GM18907 (cell line): Measurements from ENCODE around the gene P4HA2.
"Not testable (repeated sequence)": the region's sequence is repeated elsewhere in the genome, so short reads cannot be mapped to it uniquely, and the experiment has no call there.

ENCODE experiments used
- ATAC-seq: cut with Tn5 transposase; IDR thresholded peaks from one replicate; pipeline ENCODE4 v1.9.1; 2021; ENCODE audit warnings: mild to moderate bottlenecking, moderate library complexity; ENCODE audit not compliant: unreplicated experiment

The P4HA2 gene

GRCh38 chr5:132203916-132204315 lies 23.7 kb downstream of the P4HA2 start:
- no peak for ATAC-seq

- no peak for ATAC-seq
Observed at GRCh38 chr5:132203464-132203818, 24.2 kb downstream of the P4HA2 start.

- no peak for ATAC-seq
Observed at GRCh38 chr5:132202711-132203463, 24.8 kb downstream of the P4HA2 start.

- no peak for ATAC-seq
Observed at GRCh38 chr5:132199116-132199680, 28.5 kb downstream of the P4HA2 start.

GRCh38 chr5:132198571-132198970 lies 29.1 kb downstream of the P4HA2 start:
- ATAC-seq = no peak

GRCh38 chr5:132195727-132196126 lies 31.9 kb downstream of the P4HA2 start:
- ATAC-seq = no peak

GRCh38 chr5:132193165-132193694 lies 34.4 kb downstream of the P4HA2 start:
- ATAC-seq = no peak

GRCh38 chr5:132190161-132190817 lies 37.4 kb downstream of the P4HA2 start:
- ATAC-seq = peak; percentile 87

GRCh38 chr5:132184588-132184987 lies 43.1 kb downstream of the P4HA2 start:
- ATAC-seq = no peak

GRCh38 chr5:132183723-132184122 lies 43.9 kb downstream of the P4HA2 start:
- no peak for ATAC-seq

- no peak for ATAC-seq
Observed at GRCh38 chr5:132182359-132183040, 45.2 kb downstream of the P4HA2 start.

- ATAC-seq = no peak
Observed at GRCh38 chr5:132181011-132181629, 46.5 kb downstream of the P4HA2 start.

GRCh38 chr5:132180134-132180745 lies 47.4 kb downstream of the P4HA2 start:
- no peak for ATAC-seq

- no peak for ATAC-seq
Observed at GRCh38 chr5:132179405-132179804, 48.2 kb downstream of the P4HA2 start.

GRCh38 chr5:132177691-132178149 lies 49.9 kb downstream of the P4HA2 start:
- ATAC-seq = no peak

GRCh38 chr5:132176987-132177386 lies 50.7 kb downstream of the P4HA2 start:
- peak; percentile 63 for ATAC-seq

GRCh38 chr5:132176521-132176945 lies 51.1 kb downstream of the P4HA2 start:
- no peak for ATAC-seq

GRCh38 chr5:132162945-132163344 lies 64.7 kb downstream of the P4HA2 start:
- no peak for ATAC-seq

- ATAC-seq = not testable (repeated sequence)
Observed at GRCh38 chr5:132161574-132162326, 65.9 kb downstream of the P4HA2 start.

GRCh38 chr5:132156413-132156812 lies 71.2 kb downstream of the P4HA2 start:
- no peak for ATAC-seq
